CD4-positive, alpha-beta T cell (primary cell): ENCODE measurements around the gene FAM76A. TPM values are rescaled to one million over a fixed set of nuclear protein-coding genes. Genes with fewer than 3 reads are reported as not detected.

Source experiments
- ATAC-seq: fragments of 200-7000 bp; cut with Tn5 transposase; one replicate; pipeline ENCODE4 v1.10.0; 2022; ENCODE audit warnings: mild to moderate bottlenecking; ENCODE audit not compliant: poor library complexity
- CTCF ChIA-PET: fragments of 350-600 bp; sonication (Branson Sonifier 250); formaldehyde crosslinking; loops from one replicate; lab custom pipeline; 2021; ENCODE audit warnings: antibody characterized with exemption, inconsistent platforms; lab: Charles Lee
- POLR2A ChIA-PET: fragments of 350-600 bp; sonication (Branson Sonifier 250); formaldehyde crosslinking; loops from one replicate; lab custom pipeline; 2021; ENCODE audit warnings: antibody characterized with exemption, inconsistent platforms; lab: Charles Lee
- DNase-seq, 14 experiments: peaks; one replicate each; pipeline ENCODE4 v3.0.0-alpha.2; 2013 to 2020; ENCODE audit warnings: mixed read lengths in 2 of 14
- H3K27ac ChIP-seq, 2 donors: one replicate each; pipeline versions ENCODE4 v1.5.1 to v1.7.0; 2013; ENCODE audit warnings: low read length in 2 of 2, low read depth in 1 of 2, mild to moderate bottlenecking in 1 of 2
- H3K27me3 ChIP-seq, 2 experiments: 1 replicate in 1 of 2; 2 replicates in 1 of 2; pipeline versions ENCODE4 v1.6.1 to v1.7.0; 2013; ENCODE audit warnings: low read length in 2 of 2, control low read depth in 1 of 2, mild to moderate bottlenecking in 1 of 2, moderate library complexity in 1 of 2; ENCODE audit not compliant: insufficient read depth in 2 of 2, control insufficient read depth in 1 of 2
- H3K36me3 ChIP-seq: one replicate; pipeline ENCODE4 v1.6.1; 2013; ENCODE audit warnings: low read length, control low read depth; ENCODE audit not compliant: insufficient read depth
- H3K4me1 ChIP-seq: one replicate; pipeline ENCODE4 v1.6.1; 2013; ENCODE audit warnings: low read length, control low read depth; ENCODE audit not compliant: insufficient read depth
- H3K4me3 ChIP-seq: one replicate; pipeline ENCODE4 v1.5.1; 2013; ENCODE audit warnings: mild to moderate bottlenecking, low read length, moderate library complexity
- H3K9me3 ChIP-seq, 2 experiments: 1 replicate in 1 of 2; 2 replicates in 1 of 2; pipeline versions ENCODE4 v1.6.1 to v1.7.0; 2013; ENCODE audit warnings: low read length in 2 of 2, mild to moderate bottlenecking in 2 of 2, control low read depth in 1 of 2, moderate library complexity in 1 of 2; ENCODE audit not compliant: control insufficient read depth in 1 of 2, insufficient read depth in 1 of 2
- H3K27ac Mint-ChIP-seq: one replicate; pipeline ENCODE4 v1.8.0; 2020; ENCODE audit warnings: mixed read lengths
- H3K27me3 Mint-ChIP-seq: one replicate; pipeline ENCODE4 v1.8.0; 2021; ENCODE audit warnings: mixed read lengths
- H3K36me3 Mint-ChIP-seq: one replicate; pipeline ENCODE4 v1.8.0; 2021; ENCODE audit warnings: low read depth, mixed read lengths
- H3K4me1 Mint-ChIP-seq: one replicate; pipeline ENCODE4 v1.8.0; 2021; ENCODE audit warnings: low read depth, mixed read lengths
- H3K4me3 Mint-ChIP-seq: one replicate; pipeline ENCODE4 v1.8.0; 2020; ENCODE audit warnings: mild to moderate bottlenecking, mixed read lengths
- H3K9me3 Mint-ChIP-seq: one replicate; pipeline ENCODE4 v1.8.0; 2020; ENCODE audit warnings: mixed read lengths
- CTCF ChIP-seq: fragments of 200-600 bp; IDR thresholded peaks from one replicate; pipeline ENCODE4 v1.8.0; 2022; ENCODE audit warnings: antibody characterized with exemption, mild to moderate bottlenecking
- intact Hi-C, 2 experiments: fragments of 100-400 bp; cut with DNase I in 1 of 2; cut with micrococcal nuclease in 1 of 2; formaldehyde crosslinking; loops; one replicate each; pipeline versions ENCODE4 v1.15.1 to v1.9.0; 2023 to 2025; cut with DNase I, micrococcal nuclease
- total RNA-seq, 174 experiments: library from RNA in 2 of 174; stranded (reverse) in 2 of 174; gene quantifications; one replicate each; pipeline ENCODE4 v1.2.3 and lab custom pipeline; 2021 to 2026

FAM76A gene
- total RNA-seq, 2 experiments from 2014 or later = 26.0 to 28.7 TPM

- no peaks in the 10 kb centered on the region for H3K4me1 ChIP-seq
- Mint-ChIP-seq H3K27me3 (no peaks in the 10 kb centered on the region), H3K4me1 (no peaks in the 10 kb centered on the region), H3K27ac (no peak overlapping the region), H3K4me3 (no peak overlapping the region), H3K36me3 (peaks cover 14% of the 10 kb centered on the region), H3K9me3 (peaks cover 5% of the 10 kb centered on the region)
- ChIA-PET POLR2A (no interaction called here), CTCF (no interaction called here)
- no peak for DNase-seq
- peaks cover 0 to 3% of the 10 kb centered on the region in 2 experiments for H3K27me3 ChIP-seq
- no peak for ATAC-seq
- intact Hi-C loops = no loop called here
- H3K36me3 ChIP-seq = no peaks in the 10 kb centered on the region
- peaks cover 19% of the 10 kb centered on the region in 2 experiments for H3K9me3 ChIP-seq
- H3K4me3 ChIP-seq = no peak overlapping the region
- no peak for TF ChIP-seq CTCF
- no peak overlapping the region for H3K27ac ChIP-seq
These were observed 41.6 kb upstream of the FAM76A start for GRCh38 chr1:27684176-27684575.

DNA sequence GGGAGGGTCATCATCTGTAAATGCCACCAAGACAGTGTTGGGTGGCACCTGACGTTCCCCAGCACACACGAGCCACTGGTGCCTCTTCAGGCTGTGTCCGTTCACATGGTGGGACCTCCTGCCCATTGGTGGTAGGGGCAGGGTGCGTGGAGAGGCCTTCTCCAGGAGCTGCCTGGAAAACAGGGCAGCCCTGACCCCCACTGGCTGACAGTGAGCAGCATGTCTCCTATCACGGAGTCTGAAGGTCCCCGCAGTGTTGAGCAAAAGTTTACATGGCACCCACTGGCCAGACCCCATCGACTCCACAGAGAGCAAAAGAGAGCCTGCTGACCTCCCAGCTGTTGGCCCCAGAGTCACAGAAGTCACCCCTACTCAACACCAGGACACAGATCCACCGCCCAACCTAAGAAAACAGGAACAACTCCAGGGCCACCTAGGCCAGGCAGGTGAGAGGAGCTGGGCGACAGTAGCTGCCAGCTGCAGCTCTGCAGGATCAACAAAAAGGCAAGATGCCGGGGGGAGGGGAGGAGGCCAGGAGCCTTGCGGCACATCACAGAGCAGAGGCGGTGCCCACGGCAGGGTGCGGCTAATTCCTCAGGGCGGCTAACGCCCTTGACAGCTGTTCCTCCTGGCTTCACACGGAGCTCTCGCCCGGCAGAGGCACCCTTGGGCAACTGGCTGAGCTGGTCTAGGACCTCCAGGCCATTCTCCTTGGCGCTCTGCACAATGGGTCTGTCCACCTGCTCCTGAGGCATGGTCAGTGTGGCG, 39.4 kb upstream of the FAM76A start:
- ChIA-PET CTCF (interaction anchor here (1.2 kb wide), 1 partner anchor 17 kb away, joined by 4 read pairs; no protein-coding TSS in a partner anchor), POLR2A (interaction anchor here (0.8 kb wide), 1 partner anchor 39 kb away, joined by 3 read pairs; the partner anchor contains the start of gene FAM76A)
- Mint-ChIP-seq H3K4me3 (no peak overlapping the region), H3K9me3 (peaks cover 3% of the 10 kb centered on the region), H3K4me1 (no peaks in the 10 kb centered on the region), H3K27ac (no peak overlapping the region), H3K27me3 (no peaks in the 10 kb centered on the region), H3K36me3 (peaks cover 12% of the 10 kb centered on the region)
- no peak for DNase-seq
- no peak for TF ChIP-seq CTCF
- no peaks in the 10 kb centered on the region for H3K36me3 ChIP-seq
- H3K4me3 ChIP-seq = no peak overlapping the region
- H3K27ac ChIP-seq = no peak overlapping the region
- H3K27me3 ChIP-seq = peaks cover 0 to 3% of the 10 kb centered on the region in 2 experiments
- no peak for ATAC-seq
- peaks cover 6 to 7% of the 10 kb centered on the region in 2 experiments for H3K9me3 ChIP-seq
- no peaks in the 10 kb centered on the region for H3K4me1 ChIP-seq
- intact Hi-C loops = no loop called here

DNA sequence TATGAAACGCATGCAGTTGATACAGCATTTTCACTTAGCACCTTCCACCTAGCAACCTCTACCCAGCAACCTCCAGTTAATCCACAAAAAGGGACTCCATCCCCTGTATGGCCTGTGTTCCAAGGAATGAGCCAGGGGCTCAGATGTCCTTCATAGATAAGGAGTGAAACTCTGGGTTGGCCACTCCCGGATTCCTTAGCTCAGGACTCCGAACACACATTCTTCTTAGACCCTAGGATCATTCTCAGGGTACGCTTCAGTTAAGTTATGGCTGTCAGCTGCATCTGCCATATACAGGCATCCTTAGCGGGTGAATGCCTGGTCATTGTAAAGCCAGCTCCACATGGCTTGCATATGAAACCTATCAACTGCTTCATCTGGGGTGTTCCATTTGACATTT, 37.9 kb upstream of the FAM76A start:
- CTCF ChIA-PET = no interaction called here
- H3K9me3 Mint-ChIP-seq = no peaks in the 10 kb centered on the region
- POLR2A ChIA-PET = no interaction called here
- Histone ChIP-seq H3K27me3 (peaks cover 0 to 3% of the 10 kb centered on the region in 2 experiments), H3K4me3 (no peak overlapping the region), H3K36me3 (no peaks in the 10 kb centered on the region), H3K4me1 (no peaks in the 10 kb centered on the region), H3K9me3 (no peaks in the 10 kb centered on the region), H3K27ac (no peak overlapping the region)
- no peaks in the 10 kb centered on the region for H3K4me1 Mint-ChIP-seq
- ATAC-seq (no peak), DNase-seq (no peak)
- H3K36me3 Mint-ChIP-seq = peaks cover under 1% of the 10 kb centered on the region
- H3K27ac Mint-ChIP-seq = no peak overlapping the region
- intact Hi-C loops = no loop called here
- no peak for TF ChIP-seq CTCF
- H3K27me3 Mint-ChIP-seq = no peaks in the 10 kb centered on the region
- no peak overlapping the region for H3K4me3 Mint-ChIP-seq
